HCT116 (cell line): ENCODE results near the gene LYL1. TPM values are rescaled to one million over a fixed set of nuclear protein-coding genes. Genes with fewer than 3 reads are reported as not detected.

ENCODE experiments used
- ATAC-seq: fragments of 200-7000 bp; cut with Tn5 transposase; 2 replicates; pipeline ENCODE4 v1.9.1; 2020; ENCODE audit warnings: mild to moderate bottlenecking, moderate library complexity
- BruUV-seq: library from RNA; stranded (reverse); fragments of 400-500 nt; replicated peaks from 2 replicates; lab custom pipeline; 2021; lab: Mats Ljungman, UMichigan
- CTCF ChIA-PET: fragments of 300-600 bp; sonication (Branson Sonifier 250); formaldehyde crosslinking; loops from one replicate; lab custom pipeline; 2021; ENCODE audit warnings: antibody characterized with exemption; lab: Charles Lee
- POLR2A ChIA-PET: fragments of 300-600, 350-600 bp; sonication (Branson Sonifier 250); formaldehyde crosslinking; loops from one replicate; lab custom pipeline; 2021; ENCODE audit warnings: antibody characterized with exemption; lab: Charles Lee
- RAD21 ChIA-PET, 2 experiments: fragments of 300-600 bp; sonication (Branson Sonifier 250); formaldehyde crosslinking; loops; one replicate each; lab custom pipeline; 2023; ENCODE audit warnings: low total read pairs in 2 of 2; ENCODE audit not compliant: uncharacterized antibody in 2 of 2, unreplicated experiment in 2 of 2, low non-redundant PET in 1 of 2; lab: Charles Lee
- DNase-seq: peaks from one replicate; pipeline ENCODE4 v3.0.0-alpha.2; 2010; ENCODE audit warnings: low read depth, low spot score
- H2AFZ ChIP-seq: fragments of 200-600 bp; shearing (Covaris generic), sonication (generic); 2 replicates; pipeline ENCODE4 v1.6.1; 2017; ENCODE audit warnings: low read depth, mixed run types, mixed read lengths, antibody characterized with exemption, low read length; ENCODE audit not compliant: poor library complexity, severe bottlenecking
- H3K27ac ChIP-seq: 2 replicates; pipeline ENCODE4 v1.5.1; 2012; ENCODE audit warnings: low read depth, low read length
- H3K27me3 ChIP-seq: fragments of 200-600 bp; sonication (generic); 2 replicates; pipeline ENCODE4 v1.6.1; 2016; ENCODE audit warnings: mixed run types, low read length, mixed read lengths; ENCODE audit not compliant: insufficient read depth
- H3K36me3 ChIP-seq, 2 experiments: fragments of 200-500 bp in 1 of 2; fragments of 200-600 bp in 1 of 2; sonication (Bioruptor generic) in 1 of 2; sonication (generic) in 1 of 2; 2 replicates each; pipeline versions ENCODE4 v1.5.1 to v1.6.1; 2014 to 2016; ENCODE audit warnings: low read length in 2 of 2, inconsistent platforms in 1 of 2, mixed read lengths in 1 of 2, mixed run types in 1 of 2; ENCODE audit not compliant: insufficient read depth in 2 of 2, control insufficient read depth in 1 of 2
- H3K4me1 ChIP-seq, 2 experiments: fragments of 200-600 bp in 1 of 2; sonication (generic) in 1 of 2; 2 replicates each; pipeline versions ENCODE4 v1.5.1 to v1.6.1; 2012 to 2017; ENCODE audit warnings: low read length in 2 of 2, inconsistent platforms in 1 of 2, mild to moderate bottlenecking in 1 of 2, mixed read lengths in 1 of 2, mixed run types in 1 of 2, moderate library complexity in 1 of 2; ENCODE audit not compliant: insufficient read depth in 2 of 2, control insufficient read depth in 1 of 2
- H3K4me2 ChIP-seq: fragments of 200-600 bp; sonication (generic); 2 replicates; pipeline ENCODE4 v1.6.1; 2017; ENCODE audit warnings: mixed run types, low read length, mixed read lengths
- H3K4me3 ChIP-seq, 2 experiments: fragments of 200-600 bp in 1 of 2; sonication (generic) in 1 of 2; replicated peaks in 1 of 2; 2 replicates each; pipeline ENCODE4 v1.5.1; 2011 to 2016; ENCODE audit warnings: low read length in 2 of 2, control low read depth in 1 of 2, low read depth in 1 of 2, mild to moderate bottlenecking in 1 of 2, mixed read lengths in 1 of 2, mixed run types in 1 of 2
- H3K79me2 ChIP-seq: fragments of 200-600 bp; sonication (generic); 2 replicates; pipeline ENCODE4 v1.6.1; 2017; ENCODE audit warnings: mild to moderate bottlenecking, mixed run types, low read length, moderate library complexity, mixed read lengths; ENCODE audit not compliant: insufficient read depth
- H3K9ac ChIP-seq: fragments of 200-600 bp; sonication (generic); 2 replicates; pipeline ENCODE4 v1.6.1; 2016; ENCODE audit warnings: low read length, mixed read lengths
- H3K9me2 ChIP-seq: fragments of 200-600 bp; sonication (generic), shearing (Covaris generic); 2 replicates; pipeline ENCODE4 v1.6.1; 2017; ENCODE audit warnings: mixed run types, mild to moderate bottlenecking, moderate library complexity; ENCODE audit not compliant: insufficient read depth
- H3K9me3 ChIP-seq, 2 experiments: fragments of 200-500 bp in 1 of 2; fragments of 200-600 bp in 1 of 2; sonication (Bioruptor generic) in 1 of 2; sonication (generic) in 1 of 2; 2 replicates each; pipeline ENCODE4 v1.6.1; 2014 to 2017; ENCODE audit warnings: low read length in 2 of 2, mixed read lengths in 2 of 2, inconsistent platforms in 1 of 2, low read depth in 1 of 2, mild to moderate bottlenecking in 1 of 2, mixed run types in 1 of 2, moderate library complexity in 1 of 2; ENCODE audit not compliant: control insufficient read depth in 1 of 2, insufficient read depth in 1 of 2
- H4K20me1 ChIP-seq: fragments of 200-600 bp; sonication (generic), shearing (Covaris generic); 2 replicates; pipeline ENCODE4 v1.6.1; 2017; ENCODE audit warnings: mixed run types, mild to moderate bottlenecking, moderate library complexity; ENCODE audit not compliant: insufficient read depth
- CBX3 ChIP-seq: IDR thresholded peaks from 2 replicates; pipeline ENCODE4 v1.6.1; 2012; ENCODE audit warnings: low read depth
- EGR1 ChIP-seq: IDR thresholded peaks from 2 replicates; pipeline ENCODE4 v1.6.1; 2012; ENCODE audit warnings: low read depth
- FOSL1 ChIP-seq: IDR thresholded peaks from 2 replicates; pipeline ENCODE4 v1.6.1; 2012; ENCODE audit warnings: low read depth
- JUND ChIP-seq: IDR thresholded peaks from 2 replicates; pipeline ENCODE4 v1.6.1; 2012
- POLR2A ChIP-seq: IDR thresholded peaks from 2 replicates; pipeline ENCODE4 v1.7.0; 2011; ENCODE audit warnings: borderline replicate concordance; ENCODE audit not compliant: insufficient read depth, insufficient read length; ENCODE audit errors: extremely low read depth
- POLR2AphosphoS5 ChIP-seq: IDR thresholded peaks from 2 replicates; pipeline ENCODE4 v1.6.1; 2011; ENCODE audit warnings: mild to moderate bottlenecking, low read depth, low read length, moderate library complexity
- SP1 ChIP-seq: IDR thresholded peaks from 2 replicates; pipeline ENCODE4 v1.6.1; 2012; ENCODE audit warnings: low read depth
- YY1 ChIP-seq: IDR thresholded peaks from 2 replicates; pipeline ENCODE4 v1.6.1; 2011; ENCODE audit warnings: low read length, low read depth, moderate library complexity, mild to moderate bottlenecking; ENCODE audit not compliant: insufficient replicate concordance; ENCODE audit errors: extremely low read depth
- ZFX ChIP-seq: fragments of 450-650 bp; IDR thresholded peaks from 2 replicates; pipeline ENCODE4 v1.6.1; 2017
- ZNF274 ChIP-seq: fragments of 200-500 bp; sonication (Bioruptor generic); IDR thresholded peaks from 2 replicates; pipeline ENCODE4 v1.6.1; 2014; ENCODE audit warnings: mild to moderate bottlenecking, low read depth, low read length, inconsistent platforms
- intact Hi-C: fragments of 100-400 bp; cut with micrococcal nuclease; formaldehyde crosslinking; loops from 2 replicates; pipeline ENCODE4 v1.10.0; 2022
- total RNA-seq: library from RNA; stranded (reverse); gene quantifications from one replicate; pipeline ENCODE4 v1.2.1, GENCODE V29; 2021; ENCODE audit not compliant: unreplicated experiment
- TF ChIP-seq, protein P1 (sequence below), 3 experiments: fragments of 200-600 bp in 1 of 3; sonication (generic) in 1 of 3; IDR thresholded peaks in 2 of 3; conservative IDR thresholded peaks in 1 of 3; 2 replicates each; pipeline ENCODE4 v1.5.1; 2012 to 2017; ENCODE audit warnings: low read depth in 2 of 3, low read length in 2 of 3, antibody characterized with exemption in 1 of 3, borderline replicate concordance in 1 of 3, control low read depth in 1 of 3, mild to moderate bottlenecking in 1 of 3, mixed read lengths in 1 of 3, mixed run types in 1 of 3, moderate library complexity in 1 of 3; ENCODE audit not compliant: insufficient read depth in 1 of 3
- TF ChIP-seq, protein P2 (sequence below): IDR thresholded peaks from 2 replicates; pipeline ENCODE4 v1.6.1; 2012; ENCODE audit warnings: low read depth
- TF ChIP-seq, protein P3 (sequence below): IDR thresholded peaks from 2 replicates; pipeline ENCODE4 v1.6.1; 2012
- TF ChIP-seq, protein P4 (sequence below): IDR thresholded peaks from 2 replicates; pipeline ENCODE4 v1.6.1; 2012

The LYL1 gene
- total RNA-seq, 1 experiment from 2014 or later: 2.6 TPM

- TF ChIP-seq, protein P1, sequence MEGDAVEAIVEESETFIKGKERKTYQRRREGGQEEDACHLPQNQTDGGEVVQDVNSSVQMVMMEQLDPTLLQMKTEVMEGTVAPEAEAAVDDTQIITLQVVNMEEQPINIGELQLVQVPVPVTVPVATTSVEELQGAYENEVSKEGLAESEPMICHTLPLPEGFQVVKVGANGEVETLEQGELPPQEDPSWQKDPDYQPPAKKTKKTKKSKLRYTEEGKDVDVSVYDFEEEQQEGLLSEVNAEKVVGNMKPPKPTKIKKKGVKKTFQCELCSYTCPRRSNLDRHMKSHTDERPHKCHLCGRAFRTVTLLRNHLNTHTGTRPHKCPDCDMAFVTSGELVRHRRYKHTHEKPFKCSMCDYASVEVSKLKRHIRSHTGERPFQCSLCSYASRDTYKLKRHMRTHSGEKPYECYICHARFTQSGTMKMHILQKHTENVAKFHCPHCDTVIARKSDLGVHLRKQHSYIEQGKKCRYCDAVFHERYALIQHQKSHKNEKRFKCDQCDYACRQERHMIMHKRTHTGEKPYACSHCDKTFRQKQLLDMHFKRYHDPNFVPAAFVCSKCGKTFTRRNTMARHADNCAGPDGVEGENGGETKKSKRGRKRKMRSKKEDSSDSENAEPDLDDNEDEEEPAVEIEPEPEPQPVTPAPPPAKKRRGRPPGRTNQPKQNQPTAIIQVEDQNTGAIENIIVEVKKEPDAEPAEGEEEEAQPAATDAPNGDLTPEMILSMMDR (IDR thresholded peaks at IDR 0.05 in 2 of 3, conservative IDR thresholded peaks at IDR 0.05 in 1 of 3; ENCODE audit: borderline replicate concordance in 1 of 3, insufficient read depth in 1 of 3, low read depth in 2 of 3, low read length in 2 of 3): no peak
- TF ChIP-seq YY1: no peak
Observed at GRCh38 chr19:13070425-13071140, 32.1 kb downstream of the LYL1 start (continued).

DNA sequence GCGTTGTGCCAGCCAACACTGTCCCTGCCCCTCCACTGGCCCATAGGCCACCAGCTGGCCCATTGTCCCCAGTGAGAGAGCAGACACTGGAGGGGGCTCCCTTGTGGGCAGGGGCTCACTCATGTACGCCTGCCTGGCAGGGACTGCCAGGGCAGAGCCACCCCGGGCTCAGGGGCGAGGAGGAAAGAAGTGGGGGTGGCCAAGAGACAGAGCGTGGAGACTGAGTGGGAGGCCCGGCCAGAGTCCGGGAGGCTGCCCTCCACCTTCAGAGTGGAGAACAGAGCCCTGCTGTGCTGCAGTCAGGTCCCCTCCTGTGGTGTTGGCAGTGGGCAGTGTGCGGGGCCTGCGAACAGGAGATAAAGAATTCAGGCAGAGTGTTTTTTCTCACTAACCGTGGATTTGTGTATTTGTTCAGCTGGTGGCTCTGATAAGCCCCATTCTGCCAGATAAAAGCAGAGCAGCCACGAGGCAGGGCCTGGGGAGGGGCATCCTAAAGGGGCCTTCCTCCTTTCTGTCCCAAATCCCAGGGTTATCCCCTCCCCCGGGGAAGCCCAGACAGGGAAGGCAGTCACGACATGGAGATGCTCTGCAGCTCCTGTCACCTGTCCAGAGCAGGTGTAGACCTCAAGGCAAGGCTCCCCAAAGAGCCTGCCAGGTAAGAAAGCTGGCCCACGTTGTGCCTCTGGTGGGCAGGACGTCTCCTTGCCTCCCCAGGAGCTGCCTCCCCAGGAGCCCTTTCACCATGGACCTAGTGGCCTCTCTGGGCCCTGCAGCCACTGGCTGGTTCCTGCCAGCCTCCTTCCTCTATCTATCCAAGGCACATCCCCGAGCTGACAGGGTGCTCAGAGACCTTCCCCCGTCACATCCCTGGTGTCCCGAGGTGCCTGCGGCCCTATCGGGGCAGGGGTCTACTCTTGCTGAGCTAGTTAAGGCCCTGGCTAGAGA, 33.0 kb downstream of the LYL1 start:
- H3K4me2 ChIP-seq: no peak overlapping the region
- H2AFZ ChIP-seq: no peak overlapping the region
- ATAC-seq (peak; percentile 59), DNase-seq (no peak)
- no TSS peak for BruUV-seq
- ChIA-PET POLR2A (no interaction called here), CTCF (interaction anchor here (1.2 to 5.4 kb wide), 4 partner anchors 8 to 92 kb away, joined by 3 to 20 read pairs (median 3); no protein-coding TSS in a partner anchor), RAD21 (interaction anchor here in 1 of 2 experiments (0.9 kb wide), 1 partner anchor 9 kb away, joined by 3 read pairs; no protein-coding TSS in a partner anchor)
- no peak overlapping the region for H3K4me3 ChIP-seq
- no peaks in the 10 kb centered on the region for H3K4me1 ChIP-seq
- H3K27me3 ChIP-seq: no peaks in the 10 kb centered on the region
- H3K79me2 ChIP-seq: no peaks in the 10 kb centered on the region
- no peaks in the 10 kb centered on the region for H4K20me1 ChIP-seq
- no peak overlapping the region for H3K27ac ChIP-seq
- intact Hi-C loops: no loop called here
- H3K9me3 ChIP-seq: no peaks in the 10 kb centered on the region
- H3K9ac ChIP-seq: no peak overlapping the region
- no peaks in the 10 kb centered on the region for H3K36me3 ChIP-seq
- no peaks in the 10 kb centered on the region for H3K9me2 ChIP-seq
- TF ChIP-seq, protein P2, sequence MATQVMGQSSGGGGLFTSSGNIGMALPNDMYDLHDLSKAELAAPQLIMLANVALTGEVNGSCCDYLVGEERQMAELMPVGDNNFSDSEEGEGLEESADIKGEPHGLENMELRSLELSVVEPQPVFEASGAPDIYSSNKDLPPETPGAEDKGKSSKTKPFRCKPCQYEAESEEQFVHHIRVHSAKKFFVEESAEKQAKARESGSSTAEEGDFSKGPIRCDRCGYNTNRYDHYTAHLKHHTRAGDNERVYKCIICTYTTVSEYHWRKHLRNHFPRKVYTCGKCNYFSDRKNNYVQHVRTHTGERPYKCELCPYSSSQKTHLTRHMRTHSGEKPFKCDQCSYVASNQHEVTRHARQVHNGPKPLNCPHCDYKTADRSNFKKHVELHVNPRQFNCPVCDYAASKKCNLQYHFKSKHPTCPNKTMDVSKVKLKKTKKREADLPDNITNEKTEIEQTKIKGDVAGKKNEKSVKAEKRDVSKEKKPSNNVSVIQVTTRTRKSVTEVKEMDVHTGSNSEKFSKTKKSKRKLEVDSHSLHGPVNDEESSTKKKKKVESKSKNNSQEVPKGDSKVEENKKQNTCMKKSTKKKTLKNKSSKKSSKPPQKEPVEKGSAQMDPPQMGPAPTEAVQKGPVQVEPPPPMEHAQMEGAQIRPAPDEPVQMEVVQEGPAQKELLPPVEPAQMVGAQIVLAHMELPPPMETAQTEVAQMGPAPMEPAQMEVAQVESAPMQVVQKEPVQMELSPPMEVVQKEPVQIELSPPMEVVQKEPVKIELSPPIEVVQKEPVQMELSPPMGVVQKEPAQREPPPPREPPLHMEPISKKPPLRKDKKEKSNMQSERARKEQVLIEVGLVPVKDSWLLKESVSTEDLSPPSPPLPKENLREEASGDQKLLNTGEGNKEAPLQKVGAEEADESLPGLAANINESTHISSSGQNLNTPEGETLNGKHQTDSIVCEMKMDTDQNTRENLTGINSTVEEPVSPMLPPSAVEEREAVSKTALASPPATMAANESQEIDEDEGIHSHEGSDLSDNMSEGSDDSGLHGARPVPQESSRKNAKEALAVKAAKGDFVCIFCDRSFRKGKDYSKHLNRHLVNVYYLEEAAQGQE: no peak
- TF ChIP-seq POLR2AphosphoS5 (no peak), ZNF274 (no peak), SP1 (no peak), CBX3 (no peak), POLR2A (no peak), ZFX (no peak), EGR1 (no peak), FOSL1 (no peak), JUND (no peak)
- TF ChIP-seq, protein P3, sequence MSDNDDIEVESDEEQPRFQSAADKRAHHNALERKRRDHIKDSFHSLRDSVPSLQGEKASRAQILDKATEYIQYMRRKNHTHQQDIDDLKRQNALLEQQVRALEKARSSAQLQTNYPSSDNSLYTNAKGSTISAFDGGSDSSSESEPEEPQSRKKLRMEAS: no peak
- TF ChIP-seq, protein P4, sequence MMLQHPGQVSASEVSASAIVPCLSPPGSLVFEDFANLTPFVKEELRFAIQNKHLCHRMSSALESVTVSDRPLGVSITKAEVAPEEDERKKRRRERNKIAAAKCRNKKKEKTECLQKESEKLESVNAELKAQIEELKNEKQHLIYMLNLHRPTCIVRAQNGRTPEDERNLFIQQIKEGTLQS: no peak
